ENCODE measurements around the gene KIF5C.

The KIF5C gene

GRCh38 chr2:149075853-149076252, 200.8 kb downstream of the KIF5C start:
- DNase-seq (ENCODE audit: low read depth in 3 of 3) = no peak
